Mucosa of descending colon (tissue), 3 donors: ENCODE measurements around the gene MYO16. TPM values are rescaled to one million over a fixed set of nuclear protein-coding genes. Genes with fewer than 3 reads are reported as not detected.
A peak's percentile ranks its signal among the peaks of the same experiment; 100 is the strongest.

Source experiments
- ATAC-seq: fragments of 200-7000 bp; cut with Tn5 transposase; one replicate; pipeline ENCODE4 v1.9.1; 2020; ENCODE audit warnings: mild to moderate bottlenecking, moderate library complexity
- DNase-seq, 3 donors: peaks; one replicate each; pipeline ENCODE4 v3.0.0-alpha.2; 2020
- H3K36me3 ChIP-seq: fragments of 200-600 bp; one replicate; pipeline ENCODE4 v1.8.0; 2021; ENCODE audit warnings: low read depth, mild to moderate bottlenecking
- H3K4me1 ChIP-seq: fragments of 200-600 bp; one replicate; pipeline ENCODE4 v1.8.0; 2021; ENCODE audit warnings: low read depth, mild to moderate bottlenecking
- H3K4me3 ChIP-seq: fragments of 200-600 bp; one replicate; pipeline ENCODE4 v1.8.0; 2021; ENCODE audit warnings: mild to moderate bottlenecking
- H3K9me3 ChIP-seq: fragments of 200-600 bp; one replicate; pipeline ENCODE4 v1.8.0; 2021; ENCODE audit warnings: mild to moderate bottlenecking
- intact Hi-C, 2 donors: fragments of 100-400 bp; cut with DNase I in 1 of 2; cut with micrococcal nuclease in 1 of 2; formaldehyde crosslinking; loops; one replicate each; pipeline versions ENCODE4 v1.11.0 to v1.11.1; 2022; cut with DNase I, micrococcal nuclease
- total RNA-seq, 3 donors: library from RNA; stranded (reverse); fragmentation: NEBNext Ultra II Directional in 2 of 3; extraction: Animal tissue kit (Norgen Biotek cat#: 25700) in 2 of 3; gene quantifications; one replicate each; pipeline versions ENCODE4 v1.2.1 to v1.2.4, GENCODE V29; 2021 to 2023
- TF ChIP-seq, protein P1 (sequence below): fragments of 200-600 bp; IDR thresholded peaks from one replicate; pipeline ENCODE4 v1.8.0; 2022; ENCODE audit warnings: antibody characterized with exemption, mild to moderate bottlenecking
- donor health status: DM: no; HTN: no; CAD: no; lungs with moderate emphysema.
- donor health status: DM: no; HTN: no; CAD: no.
- donor health status: DM: no; HTN: yes; CAD: no.

The MYO16 gene
- total RNA-seq, 3 donors from 2014 or later, result 0.06 TPM; not detected in 2

DNA sequence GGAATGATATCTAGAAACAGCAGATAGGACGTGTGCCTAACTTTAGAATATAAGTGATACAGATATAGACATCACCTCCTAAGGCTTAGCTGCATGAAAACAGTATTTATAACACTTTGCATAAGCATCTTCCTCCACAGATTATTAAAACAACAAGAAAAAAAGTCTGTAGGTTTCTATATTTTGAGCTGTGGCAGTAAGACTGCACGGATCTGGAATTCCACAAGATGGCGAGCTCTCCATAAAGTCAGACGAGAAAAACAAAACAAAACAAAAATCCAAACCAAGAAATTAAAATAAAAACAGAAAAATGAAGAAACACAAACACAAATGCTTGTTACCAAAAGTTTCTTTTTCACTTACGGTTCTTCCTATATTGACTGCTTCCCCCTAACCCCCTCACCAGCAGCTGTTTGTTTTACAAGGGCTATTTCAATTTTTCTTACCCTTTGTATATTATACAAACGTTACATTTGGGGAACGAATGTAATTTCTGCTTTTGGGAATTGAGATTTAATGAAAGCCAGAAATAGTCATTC is 285.8 kb downstream of the MYO16 start:
- Histone ChIP-seq H3K4me3 (no peak overlapping the region), H3K4me1 (no peaks in the 10 kb centered on the region), H3K36me3 (no peaks in the 10 kb centered on the region), H3K9me3 (no peaks in the 10 kb centered on the region)
- ATAC-seq (peak; percentile 30), DNase-seq (no peak)
- intact Hi-C loops, result no loop called here
- TF ChIP-seq, protein P1, sequence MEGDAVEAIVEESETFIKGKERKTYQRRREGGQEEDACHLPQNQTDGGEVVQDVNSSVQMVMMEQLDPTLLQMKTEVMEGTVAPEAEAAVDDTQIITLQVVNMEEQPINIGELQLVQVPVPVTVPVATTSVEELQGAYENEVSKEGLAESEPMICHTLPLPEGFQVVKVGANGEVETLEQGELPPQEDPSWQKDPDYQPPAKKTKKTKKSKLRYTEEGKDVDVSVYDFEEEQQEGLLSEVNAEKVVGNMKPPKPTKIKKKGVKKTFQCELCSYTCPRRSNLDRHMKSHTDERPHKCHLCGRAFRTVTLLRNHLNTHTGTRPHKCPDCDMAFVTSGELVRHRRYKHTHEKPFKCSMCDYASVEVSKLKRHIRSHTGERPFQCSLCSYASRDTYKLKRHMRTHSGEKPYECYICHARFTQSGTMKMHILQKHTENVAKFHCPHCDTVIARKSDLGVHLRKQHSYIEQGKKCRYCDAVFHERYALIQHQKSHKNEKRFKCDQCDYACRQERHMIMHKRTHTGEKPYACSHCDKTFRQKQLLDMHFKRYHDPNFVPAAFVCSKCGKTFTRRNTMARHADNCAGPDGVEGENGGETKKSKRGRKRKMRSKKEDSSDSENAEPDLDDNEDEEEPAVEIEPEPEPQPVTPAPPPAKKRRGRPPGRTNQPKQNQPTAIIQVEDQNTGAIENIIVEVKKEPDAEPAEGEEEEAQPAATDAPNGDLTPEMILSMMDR, result no peak

DNA sequence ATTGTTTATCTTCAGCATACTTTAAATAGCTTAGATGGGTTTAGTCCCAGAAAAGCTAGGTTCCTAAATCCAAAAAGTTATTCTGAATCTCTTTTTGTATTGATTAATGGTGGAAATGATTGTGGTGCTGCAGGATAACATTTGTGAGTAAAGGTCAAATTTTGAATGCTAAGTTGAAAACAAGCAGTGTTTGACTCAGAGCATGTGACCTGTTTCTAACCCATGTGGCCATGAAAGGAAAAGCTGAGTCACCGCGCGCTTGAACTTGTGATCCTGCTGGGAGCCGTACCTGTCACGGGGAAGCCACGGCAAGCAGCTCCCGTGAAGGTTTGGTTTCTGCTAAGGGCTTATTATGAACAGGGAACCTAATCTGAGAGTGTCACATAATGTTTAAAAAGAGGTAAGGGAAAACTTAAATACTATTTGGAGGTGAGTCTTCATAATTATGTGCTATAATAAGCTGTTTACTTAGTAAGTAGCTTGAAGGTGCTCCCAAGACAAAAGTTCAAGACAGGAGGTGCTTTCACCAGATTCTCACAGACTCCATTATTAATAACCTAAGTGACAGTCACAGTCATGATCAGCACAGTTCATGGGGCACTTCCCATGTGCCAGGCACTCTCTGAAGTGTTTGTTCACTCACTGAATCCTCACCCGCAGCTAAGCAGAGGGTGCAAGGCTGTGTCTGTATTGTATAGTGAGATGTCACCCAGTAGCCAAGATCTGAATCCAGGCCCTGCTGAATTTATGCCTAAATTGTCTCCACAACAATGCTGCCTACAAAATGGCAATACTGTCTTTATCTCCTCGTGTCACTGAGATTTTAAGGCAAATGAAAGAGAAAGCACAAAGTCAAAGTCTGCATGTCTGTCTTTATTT is 286.5 kb downstream of the MYO16 start:
- peak; percentile 93 for ATAC-seq
- Histone ChIP-seq H3K9me3 (no peaks in the 10 kb centered on the region), H3K4me1 (no peaks in the 10 kb centered on the region), H3K4me3 (no peak overlapping the region), H3K36me3 (no peaks in the 10 kb centered on the region)
- TF ChIP-seq, protein P1, result no peak
- intact Hi-C loops, result no loop called here
- DNase-seq, result peak; percentile 71 to 84 (median 81)

DNA sequence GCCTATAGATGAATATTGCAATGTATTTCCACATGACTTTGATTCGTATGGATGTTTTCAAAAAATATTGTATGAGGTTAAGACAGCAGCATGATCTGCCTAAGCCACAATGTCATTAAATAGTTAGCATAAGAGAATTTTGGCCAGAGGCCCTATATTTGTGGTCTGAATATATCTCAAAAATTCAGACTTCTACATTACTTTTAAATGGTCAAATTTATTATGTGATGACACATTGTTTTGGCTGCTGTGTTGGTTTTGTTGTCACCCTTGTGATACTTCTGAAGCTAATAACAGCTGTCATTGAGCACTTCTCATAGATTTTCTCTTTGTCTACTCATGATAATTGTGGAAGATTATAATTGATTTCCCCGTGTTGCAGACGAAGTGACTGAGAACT is 288.2 kb downstream of the MYO16 start:
- DNase-seq, result no peak

DNA sequence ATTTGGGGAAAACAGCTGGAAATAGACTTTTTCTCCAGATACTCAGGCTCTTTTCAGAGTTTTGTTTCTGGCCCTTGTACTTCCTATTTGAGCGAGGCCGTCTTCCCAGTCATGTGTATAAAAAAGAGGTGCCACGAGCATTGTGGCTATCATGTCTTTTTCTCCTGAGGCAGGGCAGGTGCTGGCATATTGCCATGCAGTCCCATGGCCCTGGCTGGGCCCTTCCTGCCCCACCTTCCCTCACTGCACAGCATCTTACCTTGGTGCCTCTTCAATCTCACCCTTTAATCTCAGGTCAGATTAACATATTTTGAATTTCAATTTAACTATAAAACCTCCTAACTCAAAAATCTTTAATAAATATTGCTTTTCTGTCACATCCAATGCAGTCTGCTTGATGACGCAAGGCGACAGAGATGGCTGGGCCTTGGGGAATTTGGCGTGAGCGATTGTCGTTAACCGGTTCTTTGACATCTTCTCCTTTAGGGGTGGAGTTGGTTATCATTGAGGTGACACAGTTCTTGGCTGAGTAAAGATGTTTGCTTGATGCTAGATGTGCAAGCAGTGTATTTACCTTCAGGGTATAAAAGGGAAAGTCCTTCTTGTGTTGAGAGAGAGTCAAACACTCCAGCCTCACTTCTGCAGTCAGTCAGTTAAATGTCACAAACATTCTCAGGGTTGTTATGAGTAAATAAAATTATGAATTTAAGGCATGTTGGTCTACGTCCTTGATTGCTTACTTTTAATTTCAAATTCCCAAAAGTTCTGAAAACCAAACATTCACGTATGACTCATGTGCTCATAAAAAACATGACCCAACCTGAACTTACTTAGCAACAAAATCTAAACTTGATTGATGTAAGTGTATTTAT is 289.9 kb downstream of the MYO16 start:
- DNase-seq, result no peak
- H3K4me3 ChIP-seq, result no peak overlapping the region
- peak; percentile 50 for ATAC-seq
- H3K4me1 ChIP-seq, result no peaks in the 10 kb centered on the region
- no peaks in the 10 kb centered on the region for H3K9me3 ChIP-seq
- TF ChIP-seq, protein P1, result no peak
- intact Hi-C loops, result no loop called here
- H3K36me3 ChIP-seq, result no peaks in the 10 kb centered on the region

More for the DNA sequence above, 288.2 kb downstream of the MYO16 start:
- no peak for ATAC-seq
- TF ChIP-seq, protein P1, result no peak
- no peak overlapping the region for H3K4me3 ChIP-seq
- H3K4me1 ChIP-seq, result no peaks in the 10 kb centered on the region
- no peaks in the 10 kb centered on the region for H3K9me3 ChIP-seq
- no peaks in the 10 kb centered on the region for H3K36me3 ChIP-seq
- intact Hi-C loops, result no loop called here

DNA sequence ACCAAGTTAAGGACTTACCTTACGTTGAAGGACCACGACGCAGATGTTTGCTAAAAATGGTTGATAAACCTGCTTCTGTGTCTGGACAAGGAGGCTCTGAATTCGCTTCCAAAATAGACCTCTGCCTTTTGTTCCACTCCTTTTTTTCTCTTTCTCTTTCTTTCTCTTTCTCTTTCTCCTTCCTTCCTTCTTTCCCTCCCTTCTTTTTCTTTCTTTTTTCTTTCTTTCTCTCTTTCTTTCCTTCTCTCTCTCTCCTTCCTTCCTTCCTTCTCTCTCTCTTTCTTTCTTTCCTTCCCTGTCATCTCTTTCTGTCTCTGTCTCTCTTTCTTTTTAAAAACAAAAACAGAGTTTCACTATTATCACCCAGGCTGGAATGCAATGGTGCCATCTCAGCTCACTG is 290.7 kb downstream of the MYO16 start:
- TF ChIP-seq, protein P1, result no peak
- DNase-seq (no peak), ATAC-seq (no peak)
- Histone ChIP-seq H3K4me1 (no peaks in the 10 kb centered on the region), H3K36me3 (no peaks in the 10 kb centered on the region), H3K4me3 (no peak overlapping the region), H3K9me3 (no peaks in the 10 kb centered on the region)
- intact Hi-C loops, result no loop called here
